Esophagus squamous epithelium (tissue), 5 donors: ENCODE data around the gene NOP53. TPM values are rescaled to one million over a fixed set of nuclear protein-coding genes. Genes with fewer than 3 reads are reported as not detected.

Experiments
- DNase-seq: peaks from one replicate; lab custom pipeline; 2025; lab: John Stamatoyannopoulos, UW
- H3K27ac ChIP-seq, 4 donors: fragments of 200-600 bp; sonication (generic); one replicate each; pipeline ENCODE4 v1.5.1; 2016 to 2019; ENCODE audit warnings: mild to moderate bottlenecking in 1 of 4
- H3K27me3 ChIP-seq, 4 donors: fragments of 200-600 bp; sonication (generic); 1 replicate in 3 of 4; 2 replicates in 1 of 4; pipeline versions ENCODE4 v1.5.1 to v1.6.0; 2017 to 2021; ENCODE audit warnings: antibody characterized with exemption in 1 of 4
- H3K36me3 ChIP-seq, 3 donors: fragments of 200-600 bp; sonication (generic); one replicate each; pipeline ENCODE4 v1.5.1; 2016 to 2019
- H3K4me1 ChIP-seq, 3 donors: fragments of 200-600 bp; sonication (generic); one replicate each; pipeline ENCODE4 v1.5.1; 2017 to 2019
- H3K4me3 ChIP-seq, 4 donors: fragments of 200-600 bp; sonication (generic); 1 replicate in 3 of 4; 2 replicates in 1 of 4; pipeline ENCODE4 v1.5.1; 2016 to 2019; ENCODE audit warnings: mild to moderate bottlenecking in 2 of 4, moderate library complexity in 1 of 4
- H3K9me3 ChIP-seq, 3 donors: fragments of 200-600 bp; sonication (generic); one replicate each; pipeline ENCODE4 v1.5.1; 2016 to 2019
- POLR2A ChIP-seq, 4 donors: fragments of 450-650 bp; IDR thresholded peaks; one replicate each; pipeline ENCODE4 v1.6.1; 2017; ENCODE audit warnings: antibody characterized with exemption in 4 of 4, mild to moderate bottlenecking in 4 of 4, moderate library complexity in 3 of 4
- WGBS, 2 donors: methylation state at CpG; one replicate each; pipeline ENCODE4 v1.1.5; 2018; 5-methylcytosine and 5-hydroxymethylcytosine counted together
- intact Hi-C: fragments of 100-400 bp; cut with DNase I; formaldehyde crosslinking; loops from one replicate; pipeline ENCODE4 v1.15.0; 2022
- total RNA-seq, 4 donors: library from RNA; depleted of rRNA; stranded (reverse); fragments of >200 nt; gene quantifications; one replicate each; pipeline ENCODE4 v1.1.0, GENCODE V29; 2016
- TF ChIP-seq, protein P1 (sequence below), 6 experiments: fragments of 450-650 bp in 4 of 6; fragments of 200-600 bp in 2 of 6; sonication (generic) in 2 of 6; IDR thresholded peaks; one replicate each; pipeline ENCODE4 v1.5.1; 2016 to 2019; ENCODE audit warnings: antibody characterized with exemption in 6 of 6, mild to moderate bottlenecking in 4 of 6, moderate library complexity in 4 of 6
- donor health status: DM: yes; HTN: yes; CAD: no.

NOP53 gene
- total RNA-seq, 4 donors from 2014 or later: 118 to 522 (median 268) TPM

DNA sequence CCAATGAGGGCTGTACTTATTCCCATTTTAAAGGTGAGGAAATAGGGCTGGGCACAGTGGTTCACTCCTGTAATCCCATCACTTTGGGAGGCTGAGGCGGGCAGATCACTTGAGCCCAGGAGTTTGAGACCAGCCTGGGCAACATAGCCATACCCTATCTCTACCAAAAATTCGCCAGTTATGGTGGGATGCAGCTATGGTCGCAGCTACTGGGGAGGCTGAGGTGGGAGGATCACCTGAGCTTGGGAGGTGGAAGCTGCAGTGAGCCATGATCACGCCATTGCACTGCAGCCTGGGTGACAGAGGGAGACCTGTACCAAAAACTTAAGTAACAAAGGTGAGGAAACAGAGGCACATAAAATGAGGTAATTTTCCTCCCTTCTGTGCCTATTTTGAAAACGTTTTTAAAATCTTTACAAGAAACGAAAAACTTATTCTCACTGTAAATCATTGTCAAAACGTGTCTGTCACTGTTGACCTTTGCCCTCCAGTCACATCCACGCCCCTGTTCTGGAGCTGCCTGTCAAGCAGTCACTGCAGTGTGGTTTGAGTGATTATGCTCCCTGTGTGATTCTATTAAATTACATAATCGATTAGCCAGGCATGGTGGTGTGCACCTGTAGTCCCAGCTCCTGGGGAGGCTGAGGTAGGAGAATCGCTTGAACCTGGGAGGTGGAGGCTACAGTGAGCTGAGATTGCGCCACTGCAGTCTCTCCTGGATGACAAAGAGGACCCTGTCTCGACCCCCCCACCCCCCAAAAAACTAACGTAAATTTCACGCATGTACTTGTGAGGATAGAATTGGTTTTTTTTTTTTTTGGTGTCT, 12.5 kb downstream of the NOP53 start:
- TF ChIP-seq, protein P1, sequence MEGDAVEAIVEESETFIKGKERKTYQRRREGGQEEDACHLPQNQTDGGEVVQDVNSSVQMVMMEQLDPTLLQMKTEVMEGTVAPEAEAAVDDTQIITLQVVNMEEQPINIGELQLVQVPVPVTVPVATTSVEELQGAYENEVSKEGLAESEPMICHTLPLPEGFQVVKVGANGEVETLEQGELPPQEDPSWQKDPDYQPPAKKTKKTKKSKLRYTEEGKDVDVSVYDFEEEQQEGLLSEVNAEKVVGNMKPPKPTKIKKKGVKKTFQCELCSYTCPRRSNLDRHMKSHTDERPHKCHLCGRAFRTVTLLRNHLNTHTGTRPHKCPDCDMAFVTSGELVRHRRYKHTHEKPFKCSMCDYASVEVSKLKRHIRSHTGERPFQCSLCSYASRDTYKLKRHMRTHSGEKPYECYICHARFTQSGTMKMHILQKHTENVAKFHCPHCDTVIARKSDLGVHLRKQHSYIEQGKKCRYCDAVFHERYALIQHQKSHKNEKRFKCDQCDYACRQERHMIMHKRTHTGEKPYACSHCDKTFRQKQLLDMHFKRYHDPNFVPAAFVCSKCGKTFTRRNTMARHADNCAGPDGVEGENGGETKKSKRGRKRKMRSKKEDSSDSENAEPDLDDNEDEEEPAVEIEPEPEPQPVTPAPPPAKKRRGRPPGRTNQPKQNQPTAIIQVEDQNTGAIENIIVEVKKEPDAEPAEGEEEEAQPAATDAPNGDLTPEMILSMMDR (IDR thresholded peaks at IDR 0.05): no peak
- TF ChIP-seq POLR2A (IDR thresholded peaks at IDR 0.05): no peak
- WGBS, 2 donors: 77% methylated on average over 13 of the region's 14 CpGs
- no peak overlapping the region for H3K4me3 ChIP-seq
- H3K27ac ChIP-seq: no peak overlapping the region
- intact Hi-C loops: no loop called here
- no peak for DNase-seq
- peaks cover 43 to 76% (median 53%) of the 10 kb centered on the region in 3 donors for H3K36me3 ChIP-seq
- H3K27me3 ChIP-seq: no peaks in the 10 kb centered on the region
- H3K9me3 ChIP-seq: no peaks in the 10 kb centered on the region
- no peaks in the 10 kb centered on the region for H3K4me1 ChIP-seq

DNA sequence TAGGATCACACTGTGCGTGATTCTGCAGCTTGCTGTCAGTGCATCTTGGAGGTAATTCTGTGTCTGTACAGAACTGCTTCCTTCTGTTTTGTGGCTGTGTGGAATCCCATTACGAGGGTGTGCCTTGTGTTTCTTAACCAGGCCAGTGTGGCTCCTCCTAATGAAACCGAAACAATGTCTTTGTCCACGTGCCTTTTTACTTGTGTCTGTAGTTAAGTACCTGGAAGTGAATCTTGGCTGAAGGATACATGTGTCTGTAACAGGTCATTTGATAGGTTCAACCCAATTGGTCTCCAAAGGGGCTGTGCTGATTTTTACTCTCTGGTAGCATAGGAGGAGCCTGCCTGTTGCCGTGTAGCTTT, 13.1 kb downstream of the NOP53 start:
- Histone ChIP-seq H3K4me1 (no peaks in the 10 kb centered on the region), H3K9me3 (no peaks in the 10 kb centered on the region), H3K27ac (no peak overlapping the region), H3K4me3 (no peak overlapping the region), H3K36me3 (peaks cover 37 to 70% (median 49%) of the 10 kb centered on the region in 3 donors), H3K27me3 (no peaks in the 10 kb centered on the region)
- TF ChIP-seq, protein P1 (IDR thresholded peaks at IDR 0.05): no peak
- TF ChIP-seq POLR2A (IDR thresholded peaks at IDR 0.05): no peak
- intact Hi-C loops: no loop called here
- no peak for DNase-seq
- WGBS, 2 donors: 85 to 86% methylated on average over 4 to 5 of the region's 5 CpGs

DNA sequence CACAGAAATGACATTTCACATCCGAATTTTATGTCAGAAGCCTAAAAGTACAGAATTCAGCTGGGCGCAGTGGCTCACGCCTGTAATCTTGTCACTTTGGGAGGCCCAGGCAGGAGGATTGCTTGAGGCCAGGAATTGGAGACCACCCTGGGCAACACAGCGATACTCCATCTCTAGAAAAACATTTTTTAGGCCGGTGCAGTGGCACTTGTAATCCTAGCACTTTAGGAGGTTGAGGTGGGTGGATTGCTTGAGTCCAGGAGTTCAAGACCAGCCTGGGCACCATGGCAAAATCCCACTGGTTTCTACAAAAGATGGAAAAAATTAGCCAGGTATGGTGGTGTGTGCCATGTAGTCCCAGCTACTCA, 15.3 kb downstream of the NOP53 start:
- DNase-seq: no peak
- H3K36me3 ChIP-seq: peaks cover 23 to 48% (median 28%) of the 10 kb centered on the region in 3 donors
- intact Hi-C loops: no loop called here
- 79 to 90% methylated on average over 5 of the region's 5 CpGs for WGBS, 2 donors
- no peaks in the 10 kb centered on the region for H3K9me3 ChIP-seq
- no peak overlapping the region for H3K27ac ChIP-seq
- TF ChIP-seq POLR2A (IDR thresholded peaks at IDR 0.05): no peak
- TF ChIP-seq, protein P1 (IDR thresholded peaks at IDR 0.05): no peak
- peaks cover 0 to 4% (median 0%) of the 10 kb centered on the region in 3 donors for H3K4me1 ChIP-seq
- no peak overlapping the region for H3K4me3 ChIP-seq
- H3K27me3 ChIP-seq: no peaks in the 10 kb centered on the region

DNA sequence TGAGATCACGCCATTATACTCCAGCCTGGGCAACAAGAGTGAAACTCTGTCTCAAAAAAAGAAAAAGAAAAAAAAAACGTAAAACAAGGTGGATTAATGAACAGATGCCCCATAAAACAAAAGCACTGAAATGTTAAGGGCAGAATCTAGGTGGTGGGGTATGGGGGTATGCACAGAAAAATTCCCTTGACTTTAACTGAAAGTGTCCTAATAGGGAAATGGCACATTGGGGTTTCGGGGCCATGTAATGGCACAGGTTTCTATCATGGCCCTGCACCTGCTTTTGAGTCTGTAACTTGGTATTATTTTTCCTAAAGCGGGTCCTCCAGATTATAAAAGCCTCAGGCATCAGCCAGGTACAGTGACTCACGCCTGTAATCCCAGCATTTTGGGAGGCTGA, 16.2 kb downstream of the NOP53 start:
- H3K36me3 ChIP-seq: peaks cover 14 to 39% (median 18%) of the 10 kb centered on the region in 3 donors
- intact Hi-C loops: no loop called here
- TF ChIP-seq, protein P1 (IDR thresholded peaks at IDR 0.05): no peak
- TF ChIP-seq POLR2A (IDR thresholded peaks at IDR 0.05): no peak
- H3K4me3 ChIP-seq: no peak overlapping the region
- WGBS, 2 donors: 48 to 72% methylated on average over 4 to 5 of the region's 5 CpGs
- no peaks in the 10 kb centered on the region for H3K27me3 ChIP-seq
- no peaks in the 10 kb centered on the region for H3K9me3 ChIP-seq
- DNase-seq: no peak
- no peak overlapping the region for H3K27ac ChIP-seq
- peaks cover 0 to 9% (median 0%) of the 10 kb centered on the region in 3 donors for H3K4me1 ChIP-seq

DNA sequence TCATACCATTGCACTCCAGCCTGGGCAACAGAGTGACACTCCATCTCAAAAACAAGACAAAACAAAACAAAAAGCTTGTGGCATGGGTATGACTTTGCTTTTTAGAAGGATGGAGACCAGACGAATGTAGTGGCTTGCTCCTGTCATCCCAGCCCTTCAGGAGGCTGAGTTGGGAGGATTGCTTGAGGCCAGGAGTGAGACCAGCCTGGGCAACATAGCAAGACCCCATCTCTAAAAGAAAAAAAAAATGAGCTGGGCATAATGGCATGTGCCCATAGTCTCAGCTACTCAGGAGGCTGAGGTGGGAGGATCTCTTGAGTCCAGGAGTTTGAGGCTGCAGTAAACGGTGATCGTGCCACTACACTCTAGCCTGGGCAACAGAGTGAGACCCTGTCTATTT, 16.8 kb downstream of the NOP53 start:
- Histone ChIP-seq H3K9me3 (no peaks in the 10 kb centered on the region), H3K27me3 (no peaks in the 10 kb centered on the region), H3K36me3 (peaks cover 8 to 33% (median 13%) of the 10 kb centered on the region in 3 donors), H3K4me3 (no peak overlapping the region), H3K4me1 (peaks cover 0 to 9% (median 0%) of the 10 kb centered on the region in 3 donors), H3K27ac (peak overlapping the region in 1 of 4 donors; percentile 8)
- DNase-seq: no peak
- 64 to 65% methylated on average over 3 of the region's 3 CpGs for WGBS, 2 donors
- TF ChIP-seq, protein P1 (IDR thresholded peaks at IDR 0.05): no peak
- TF ChIP-seq POLR2A (IDR thresholded peaks at IDR 0.05): no peak
- intact Hi-C loops: no loop called here
